CD4-positive, alpha-beta T cell treated with Interferon gamma for 1 hour (primary cell): ENCODE results near the gene BRSK1.

ENCODE experiments used
- DNase-seq: peaks from one replicate; pipeline ENCODE4 v3.0.0-alpha.2; 2020

BRSK1 gene

DNA sequence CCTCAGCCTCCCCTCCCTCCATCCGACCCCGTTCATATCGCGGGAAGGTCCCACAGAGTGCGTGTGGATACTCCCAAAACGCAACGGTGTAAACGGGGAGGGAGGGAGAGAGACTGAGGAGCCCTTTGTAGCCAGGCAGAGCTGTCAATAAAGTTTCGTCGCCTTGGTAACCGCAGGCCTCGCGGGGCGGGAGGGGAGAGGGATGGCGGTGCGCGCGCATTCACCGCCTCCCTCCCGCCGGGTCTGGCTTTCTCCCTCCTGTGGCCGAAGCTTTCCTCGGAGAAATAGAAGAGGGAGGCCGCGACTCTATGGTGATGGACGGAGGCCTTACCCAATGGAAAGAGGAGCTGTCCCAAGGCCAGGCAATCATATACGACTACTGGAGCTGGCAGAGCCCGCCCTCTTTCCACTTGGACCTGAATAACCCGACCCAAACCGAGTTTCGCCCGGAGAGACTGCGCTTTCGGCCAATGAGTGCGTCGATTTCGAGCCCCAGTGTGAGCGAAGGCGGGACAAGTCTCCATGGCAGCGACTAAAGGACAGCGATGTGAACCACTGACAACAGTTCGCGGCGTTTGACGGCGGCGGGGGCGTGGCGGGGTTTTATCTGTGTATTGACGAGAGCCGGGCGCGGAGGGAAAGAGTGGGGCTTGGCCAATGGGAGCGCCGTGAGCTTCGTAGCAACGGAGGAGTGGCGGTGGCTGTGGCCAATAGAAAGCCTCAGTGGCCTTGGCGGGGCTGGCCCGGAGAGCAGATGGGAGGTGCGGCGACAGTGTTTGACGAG lies 55.5 kb downstream of the BRSK1 start, which contains the start of gene KMT5C:
TSS of gene KMT5C (plus strand) at position 772 of the 784 bp plus-strand sequence. CDS start 2,061 bp downstream, outside the sequence.
- peak; percentile 100 for DNase-seq

DNA sequence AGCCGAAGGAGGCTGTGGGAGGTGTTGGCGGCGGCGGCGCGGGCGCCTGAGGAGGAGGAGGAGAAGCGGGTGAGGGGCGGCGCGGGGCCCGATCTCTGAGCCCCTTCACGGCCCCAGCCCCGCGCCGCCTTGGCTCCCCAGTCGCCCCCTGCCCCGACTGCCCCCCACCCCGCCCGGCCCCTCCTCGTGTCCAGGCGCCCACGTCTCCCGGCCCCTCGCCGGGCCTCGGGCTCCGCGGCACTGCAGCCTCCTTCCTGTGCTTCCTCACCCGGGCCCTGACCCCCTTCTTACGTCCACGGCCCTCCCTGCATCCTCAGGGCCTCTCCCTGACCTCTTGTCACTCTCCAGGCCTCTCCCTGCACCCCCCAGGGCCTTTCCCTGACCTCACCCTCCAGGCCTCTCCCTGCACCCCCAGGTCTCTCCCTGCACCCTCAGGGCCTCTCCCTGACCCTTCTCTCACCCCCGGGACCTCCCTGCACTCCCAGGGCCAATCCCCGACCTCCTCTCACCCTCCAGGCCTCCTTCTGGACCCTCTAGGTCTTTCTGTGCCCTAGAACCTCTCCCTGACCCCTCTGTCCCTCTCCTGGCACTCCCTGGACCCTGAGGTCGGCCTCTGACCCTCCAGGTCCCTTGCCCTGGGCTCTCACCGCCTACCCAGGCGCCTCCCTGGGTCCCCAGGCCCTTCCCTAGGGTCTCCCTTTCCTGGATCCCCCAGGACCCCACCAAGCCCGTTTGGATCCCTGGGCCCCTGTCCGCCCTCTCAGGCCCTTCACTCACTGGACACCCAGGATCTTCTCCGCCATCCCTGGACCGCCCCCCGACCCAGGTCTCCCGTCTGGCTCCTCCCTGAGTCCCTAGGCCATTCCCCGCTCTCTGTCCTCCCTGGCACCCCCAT lies 56.3 kb downstream of the BRSK1 start:
- peak; percentile 30 for DNase-seq

DNA sequence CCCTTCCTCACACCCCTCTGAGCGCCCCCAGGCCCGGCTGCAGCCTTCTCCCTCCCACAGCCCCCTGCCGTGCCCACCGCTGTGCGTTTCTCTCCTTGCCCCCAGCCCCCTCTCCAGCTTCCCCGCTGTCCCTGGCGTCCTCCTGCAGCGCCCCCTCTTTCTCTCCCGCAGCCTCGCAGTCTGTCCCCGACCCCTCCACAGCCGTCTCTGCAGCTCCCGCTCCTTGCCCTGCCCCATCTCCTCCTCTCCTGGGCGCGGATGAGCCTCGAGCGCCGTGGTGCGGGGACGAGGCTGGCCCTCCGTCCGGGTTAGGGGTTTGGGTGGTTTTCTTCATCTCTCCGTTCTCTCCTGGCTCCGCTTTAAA lies 57.0 kb downstream of the BRSK1 start:
- DNase-seq: no peak

DNA sequence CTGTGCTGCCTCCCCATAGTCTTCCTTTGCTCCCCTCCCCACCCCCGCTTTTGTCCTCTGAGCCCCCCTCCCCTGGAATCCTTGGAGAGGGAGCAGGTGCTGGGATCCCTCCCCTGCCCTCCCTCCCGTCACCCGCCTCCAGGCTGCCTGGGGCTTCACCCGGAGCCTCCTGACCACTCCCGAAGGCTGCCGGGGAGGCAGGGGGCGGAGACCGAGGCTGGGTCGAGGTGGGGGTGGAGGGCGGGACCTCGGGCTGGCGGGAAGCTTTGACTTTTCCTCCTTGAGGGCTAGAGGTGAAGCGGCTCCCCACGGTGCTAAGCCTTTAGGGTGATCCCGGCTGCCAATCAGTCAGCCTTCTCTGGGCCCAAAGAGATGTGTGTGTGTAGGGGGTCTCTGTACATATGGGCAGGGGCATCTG lies 57.4 kb downstream of the BRSK1 start:
- peak; percentile 52 for DNase-seq

DNA sequence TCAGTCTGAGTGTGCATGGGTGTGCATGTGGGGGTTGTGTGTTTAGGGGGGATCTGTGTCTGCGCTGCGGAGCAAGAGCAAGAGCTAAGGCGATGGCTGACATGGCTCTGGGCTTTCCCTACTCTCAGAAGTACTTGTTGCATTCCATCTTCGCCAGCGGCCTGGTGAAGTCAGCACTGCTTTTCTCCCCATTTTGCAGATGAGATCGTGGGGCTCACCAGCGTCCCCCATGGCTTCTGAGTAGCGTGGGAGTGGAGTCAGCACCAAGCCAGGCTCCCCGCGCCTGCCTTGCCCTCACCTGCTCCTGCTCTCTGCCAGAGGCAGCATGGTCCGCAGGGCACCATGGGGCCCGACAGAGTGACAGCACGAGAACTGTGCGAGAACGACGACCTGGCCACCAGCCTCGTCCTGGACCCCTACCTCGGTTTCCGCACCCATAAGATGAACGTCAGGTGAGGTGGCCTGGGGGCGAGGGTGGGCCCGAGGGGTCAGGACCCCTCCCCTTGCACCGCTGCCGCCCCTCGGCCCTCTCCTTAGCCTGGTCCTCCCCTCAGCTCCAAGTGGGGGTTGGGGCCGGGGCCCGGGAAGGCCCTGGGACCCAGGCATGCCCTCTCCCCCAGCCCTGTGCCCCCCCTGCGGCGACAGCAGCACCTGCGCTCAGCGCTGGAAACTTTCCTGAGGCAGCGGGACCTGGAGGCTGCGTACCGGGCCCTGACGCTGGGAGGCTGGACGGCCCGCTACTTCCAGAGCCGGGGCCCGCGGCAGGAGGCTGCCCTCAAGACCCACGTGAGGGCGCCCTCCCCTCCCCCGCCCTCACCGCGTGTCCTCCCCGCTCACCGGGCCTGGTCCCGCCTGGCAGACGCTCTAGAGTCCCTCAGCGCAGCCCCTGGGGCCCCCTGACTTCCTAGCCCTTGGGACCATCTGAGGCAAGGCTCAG lies 58.1 kb downstream of the BRSK1 start:
- DNase-seq: no peak

DNA sequence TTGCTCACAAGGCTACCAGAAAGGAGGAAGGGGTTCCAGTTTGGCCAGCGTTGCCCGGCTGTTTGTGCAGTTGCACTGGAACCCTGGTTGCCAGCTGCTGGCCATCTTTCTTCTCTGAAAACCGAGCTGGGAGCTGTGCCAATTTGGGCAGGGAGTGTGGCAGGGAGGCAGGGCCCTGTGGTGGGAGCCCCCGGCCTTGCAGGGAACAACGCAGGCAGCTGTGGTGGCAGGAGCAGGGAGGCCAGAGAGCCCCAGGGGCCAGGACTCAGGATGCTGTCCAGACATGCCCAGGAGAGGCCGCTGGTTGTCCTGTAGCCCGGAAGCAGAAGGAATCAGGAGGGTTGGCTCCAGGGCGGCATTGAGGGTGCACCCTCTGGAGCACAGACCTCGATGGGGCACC lies 60.6 kb downstream of the BRSK1 start:
- no peak for DNase-seq

DNA sequence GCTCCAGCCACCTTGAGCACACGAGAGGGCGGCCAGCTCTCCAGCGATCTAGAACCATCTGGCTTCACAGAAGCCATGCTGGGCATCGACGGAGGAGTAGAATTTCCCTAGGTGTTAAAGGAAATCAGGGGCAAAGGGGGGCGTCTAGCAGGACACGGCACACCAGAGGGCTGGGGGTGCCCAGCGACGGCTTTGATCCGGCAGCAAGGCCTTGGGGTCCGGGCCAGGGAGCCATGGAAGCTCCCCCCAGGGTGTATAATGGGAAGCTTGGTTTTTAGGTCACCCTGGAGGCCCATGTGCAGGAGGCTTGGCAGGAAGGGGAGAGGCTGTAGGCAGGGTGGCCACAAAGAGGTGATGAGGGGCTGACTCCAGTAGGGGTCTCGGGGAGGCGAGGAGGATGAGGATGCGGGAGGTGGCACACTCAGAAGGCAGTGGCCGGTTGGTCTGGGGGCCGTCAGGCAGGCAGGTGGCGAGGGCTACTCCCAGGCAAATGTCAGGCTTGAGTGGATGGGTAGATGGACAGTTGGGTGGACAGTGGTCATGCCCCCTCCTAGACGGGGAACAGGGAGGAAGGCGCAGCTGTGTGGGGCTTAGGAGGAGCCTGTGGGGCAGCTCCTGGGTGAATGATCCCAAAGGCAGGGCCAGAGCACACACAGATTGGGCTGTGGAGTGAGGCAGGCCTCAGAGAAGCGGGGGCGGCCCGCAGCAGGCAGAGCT lies 61.5 kb downstream of the BRSK1 start:
- no peak for DNase-seq

DNA sequence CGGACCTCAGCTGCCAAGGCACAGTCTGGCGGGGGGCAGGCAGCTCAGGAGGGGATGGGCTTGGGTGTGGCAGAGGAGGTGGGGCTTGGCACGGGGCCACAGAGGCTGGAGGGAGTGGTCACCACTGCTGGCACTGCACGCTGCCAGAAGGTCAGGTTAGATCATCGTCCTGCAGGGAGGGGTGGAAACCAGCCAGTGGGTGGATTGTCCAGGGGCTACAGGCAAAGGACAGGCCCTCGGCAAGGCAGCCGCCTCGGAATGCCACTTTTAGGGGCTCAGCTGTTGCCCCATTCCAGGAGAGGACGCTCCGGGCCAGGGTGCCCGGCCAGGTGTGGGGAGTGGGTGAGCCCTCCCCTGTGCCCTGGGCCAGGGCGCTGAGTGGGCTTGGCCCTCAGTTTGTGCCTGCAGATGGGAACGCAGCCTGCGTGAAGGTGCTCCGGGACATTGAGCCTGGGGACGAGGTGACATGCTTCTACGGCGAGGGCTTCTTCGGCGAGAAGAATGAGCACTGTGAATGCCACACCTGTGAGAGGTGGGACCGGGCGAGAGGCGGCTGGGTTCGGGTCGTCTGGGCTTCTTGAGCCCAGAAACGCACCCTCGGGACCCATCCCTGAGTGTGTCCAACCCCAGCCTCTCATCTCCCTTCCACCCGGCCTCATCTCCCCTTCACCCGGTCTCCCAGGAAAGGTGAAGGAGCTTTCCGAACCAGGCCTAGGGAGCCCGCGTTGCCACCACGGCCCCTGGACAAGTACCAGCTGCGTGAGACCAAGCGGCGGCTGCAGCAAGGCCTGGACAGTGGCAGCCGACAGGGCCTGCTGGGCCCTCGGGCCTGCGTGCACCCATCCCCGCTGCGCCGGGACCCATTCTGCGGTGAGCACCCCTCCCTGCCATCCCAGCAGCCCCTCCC lies 62.3 kb downstream of the BRSK1 start:
- DNase-seq: no peak

DNA sequence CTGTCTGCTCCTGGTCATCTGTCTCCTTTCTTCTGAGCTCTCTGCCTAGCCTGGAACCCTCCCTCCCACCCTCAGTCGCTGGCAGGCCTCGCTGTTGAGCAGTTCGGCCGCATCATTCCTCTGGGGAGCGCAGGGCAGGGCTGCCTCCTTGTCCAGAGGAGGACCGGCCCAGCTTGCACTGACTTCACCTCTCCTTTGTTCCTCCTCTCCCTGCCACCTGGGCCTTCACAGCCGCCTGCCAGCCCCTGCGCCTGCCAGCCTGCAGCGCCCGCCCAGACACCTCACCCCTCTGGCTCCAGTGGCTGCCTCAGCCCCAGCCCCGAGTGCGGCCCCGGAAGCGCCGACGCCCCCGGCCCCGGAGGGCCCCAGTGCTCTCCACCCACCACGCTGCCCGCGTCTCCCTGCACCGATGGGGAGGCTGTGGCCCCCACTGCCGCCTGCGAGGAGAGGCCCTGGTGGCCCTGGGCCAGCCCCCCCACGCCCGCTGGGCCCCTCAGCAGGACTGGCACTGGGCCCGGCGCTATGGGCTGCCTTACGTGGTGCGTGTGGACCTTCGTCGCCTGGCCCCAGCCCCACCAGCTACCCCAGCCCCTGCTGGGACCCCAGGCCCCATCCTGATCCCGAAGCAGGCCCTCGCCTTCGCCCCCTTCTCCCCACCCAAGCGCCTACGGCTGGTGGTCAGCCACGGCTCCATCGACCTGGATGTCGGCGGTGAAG lies 63.1 kb downstream of the BRSK1 start:
- no peak for DNase-seq

DNA sequence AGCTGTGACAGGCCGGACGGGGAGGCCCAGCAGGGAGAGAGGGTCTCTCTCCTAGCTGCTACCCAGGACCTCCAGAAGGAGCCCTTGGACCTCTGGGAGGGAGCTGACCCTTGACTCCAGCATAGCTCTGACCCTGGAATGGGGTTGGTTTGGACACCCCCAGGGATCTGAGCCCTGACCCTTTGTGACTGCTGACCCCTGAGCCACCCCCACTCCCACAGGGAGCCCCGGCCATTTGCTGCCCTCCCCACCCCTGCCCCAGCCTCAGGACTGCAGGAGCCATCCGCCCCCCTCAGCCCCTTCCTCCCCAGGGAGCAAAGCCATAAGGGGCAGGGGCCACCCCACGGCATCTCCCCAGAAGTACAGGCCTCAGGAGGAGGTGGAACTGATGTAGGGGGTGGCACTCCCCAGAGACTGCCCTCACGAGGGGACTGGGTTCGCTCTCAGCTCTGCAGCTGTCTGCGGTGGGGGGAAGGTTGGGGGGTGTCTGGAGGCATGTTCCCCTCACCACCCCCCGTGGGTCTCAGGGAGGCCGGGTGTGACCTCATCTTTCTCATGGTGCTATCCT lies 63.7 kb downstream of the BRSK1 start:
- no peak for DNase-seq

DNA sequence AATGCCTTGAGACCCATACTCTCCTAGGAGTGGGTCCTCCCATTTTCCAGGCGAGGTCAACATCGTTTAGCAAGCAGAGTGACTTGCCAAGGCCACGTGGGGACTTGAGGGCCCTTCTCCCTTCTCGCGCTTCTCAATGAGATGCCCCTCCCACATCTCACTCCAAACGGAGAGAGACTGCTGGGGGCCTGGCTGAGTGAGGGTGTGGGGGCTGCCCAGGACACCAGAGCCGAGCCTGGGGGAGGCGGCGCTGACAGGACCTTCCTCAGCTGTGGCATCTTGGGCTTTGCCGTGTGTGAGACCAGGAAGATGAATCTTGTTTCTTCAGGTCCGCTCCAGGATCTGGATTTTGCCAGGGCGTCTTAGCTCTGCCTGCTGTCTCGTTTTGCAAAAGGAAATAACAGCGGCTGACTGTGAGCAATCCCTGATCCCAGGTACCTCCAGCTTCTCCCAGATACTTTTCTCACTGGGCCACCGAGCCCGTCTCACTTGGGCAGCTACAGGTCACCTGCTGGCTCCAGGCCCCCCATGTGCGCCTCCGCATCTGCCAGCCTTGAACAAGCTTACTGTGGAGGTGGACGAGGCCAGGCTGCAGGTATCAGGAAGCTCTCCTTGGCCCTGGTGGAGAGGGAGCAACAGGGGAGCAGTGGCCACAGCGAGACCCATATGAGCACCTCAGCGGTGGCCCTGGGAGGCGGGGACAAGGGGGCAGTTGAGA lies 64.7 kb downstream of the BRSK1 start:
- DNase-seq: no peak

DNA sequence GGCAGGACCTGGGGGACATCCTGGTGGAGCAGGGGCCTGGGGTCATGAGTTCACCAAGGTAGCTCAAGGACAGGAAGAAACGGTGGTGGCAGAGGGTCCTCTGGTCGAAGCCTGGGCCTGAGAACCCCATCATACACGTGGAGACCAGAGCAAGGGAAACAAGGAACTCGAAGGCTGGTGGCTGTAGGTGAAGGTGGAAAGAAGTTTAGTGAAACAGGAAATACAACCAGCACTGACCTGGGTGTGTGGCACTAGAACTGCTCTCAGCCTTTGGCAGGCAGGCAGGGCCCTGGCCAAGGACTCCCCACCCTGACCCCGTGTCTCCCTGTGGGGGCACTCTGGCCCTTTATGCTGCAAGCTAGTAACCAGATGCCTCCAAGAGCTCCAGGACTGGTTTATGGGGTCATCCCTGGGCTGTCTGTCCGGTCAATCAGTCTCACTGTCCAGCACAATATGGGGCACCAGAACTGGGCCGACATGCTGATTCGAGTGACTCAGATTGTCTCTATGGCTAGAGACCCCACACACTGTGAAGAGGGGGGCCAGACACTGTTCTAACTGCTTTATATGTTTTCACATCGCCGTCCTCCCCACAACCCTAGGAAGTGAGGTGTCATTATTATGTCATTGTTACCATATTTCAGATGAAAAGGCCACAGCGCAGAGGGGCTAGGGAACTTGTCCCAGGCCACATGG lies 67.0 kb downstream of the BRSK1 start:
- DNase-seq: no peak

DNA sequence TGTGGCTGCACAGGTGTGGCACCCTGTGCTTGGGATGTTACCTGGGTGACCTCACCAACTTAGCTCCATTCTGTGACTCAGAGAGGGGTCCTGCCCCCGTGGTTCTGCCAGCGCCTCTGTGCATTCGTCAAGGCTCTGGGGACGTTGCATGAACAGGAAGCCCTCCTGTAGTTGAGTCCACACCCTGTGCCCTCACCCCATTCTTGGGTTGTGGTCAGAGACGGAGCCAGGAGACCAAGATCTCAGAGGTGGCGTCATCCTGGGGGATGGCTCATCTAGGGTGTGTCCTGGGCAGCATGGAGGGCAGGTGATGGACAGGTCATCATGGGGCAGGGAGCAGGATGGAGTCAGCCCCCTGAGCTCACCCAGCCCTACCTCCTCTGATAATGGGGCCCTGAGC lies 68.2 kb downstream of the BRSK1 start:
- DNase-seq: no peak

DNA sequence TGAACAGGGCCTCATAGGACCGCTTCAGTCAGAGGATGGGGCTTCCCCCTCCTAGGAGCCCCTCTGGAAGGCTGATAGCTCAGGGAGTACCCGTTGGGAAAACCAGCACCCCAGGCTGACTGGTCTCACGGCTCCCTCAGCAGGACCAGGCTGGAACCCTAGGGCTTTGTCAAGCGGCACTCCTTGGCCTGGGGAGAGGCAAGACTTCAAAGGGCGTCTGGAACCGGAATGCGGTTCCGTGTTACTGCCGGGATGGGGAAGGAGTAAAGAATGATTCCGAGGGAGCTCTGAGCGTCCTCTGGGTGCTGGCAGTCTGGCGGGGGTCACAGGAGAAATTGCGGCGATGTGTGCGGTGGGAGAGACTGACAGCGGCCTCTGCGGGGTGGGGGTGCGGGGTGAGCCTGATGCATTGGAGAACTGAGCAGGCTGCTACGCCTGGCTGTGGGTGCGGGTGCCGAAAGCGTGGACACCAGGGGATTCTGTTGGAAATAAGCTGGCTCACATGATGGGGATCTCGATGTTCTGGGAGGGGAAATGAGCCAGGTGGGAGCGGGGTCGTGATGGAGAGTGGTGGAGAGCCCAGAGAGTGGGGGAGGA lies 68.8 kb downstream of the BRSK1 start:
- DNase-seq: no peak

DNA sequence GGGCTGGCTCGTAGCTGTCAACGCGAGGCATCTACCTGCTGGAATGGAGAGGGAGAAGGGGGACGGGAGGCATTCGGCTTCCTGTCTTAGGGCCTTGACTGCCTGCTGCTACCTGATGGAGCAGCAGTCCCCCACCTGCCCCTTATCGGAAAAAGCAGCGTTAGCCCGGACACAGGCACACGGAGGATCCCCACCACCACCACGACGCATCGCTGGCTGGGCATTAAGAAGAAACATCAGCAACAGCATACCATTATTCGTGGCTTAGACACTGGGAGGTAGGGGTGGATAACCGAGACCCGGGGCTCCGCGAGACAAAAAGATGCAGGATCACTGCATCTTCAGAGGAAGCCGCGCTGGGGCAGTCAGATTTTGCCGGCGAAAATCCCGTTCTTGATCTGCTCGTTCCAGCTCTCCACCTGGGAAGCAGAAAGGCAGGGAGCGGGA lies 69.6 kb downstream of the BRSK1 start:
- DNase-seq: no peak

DNA sequence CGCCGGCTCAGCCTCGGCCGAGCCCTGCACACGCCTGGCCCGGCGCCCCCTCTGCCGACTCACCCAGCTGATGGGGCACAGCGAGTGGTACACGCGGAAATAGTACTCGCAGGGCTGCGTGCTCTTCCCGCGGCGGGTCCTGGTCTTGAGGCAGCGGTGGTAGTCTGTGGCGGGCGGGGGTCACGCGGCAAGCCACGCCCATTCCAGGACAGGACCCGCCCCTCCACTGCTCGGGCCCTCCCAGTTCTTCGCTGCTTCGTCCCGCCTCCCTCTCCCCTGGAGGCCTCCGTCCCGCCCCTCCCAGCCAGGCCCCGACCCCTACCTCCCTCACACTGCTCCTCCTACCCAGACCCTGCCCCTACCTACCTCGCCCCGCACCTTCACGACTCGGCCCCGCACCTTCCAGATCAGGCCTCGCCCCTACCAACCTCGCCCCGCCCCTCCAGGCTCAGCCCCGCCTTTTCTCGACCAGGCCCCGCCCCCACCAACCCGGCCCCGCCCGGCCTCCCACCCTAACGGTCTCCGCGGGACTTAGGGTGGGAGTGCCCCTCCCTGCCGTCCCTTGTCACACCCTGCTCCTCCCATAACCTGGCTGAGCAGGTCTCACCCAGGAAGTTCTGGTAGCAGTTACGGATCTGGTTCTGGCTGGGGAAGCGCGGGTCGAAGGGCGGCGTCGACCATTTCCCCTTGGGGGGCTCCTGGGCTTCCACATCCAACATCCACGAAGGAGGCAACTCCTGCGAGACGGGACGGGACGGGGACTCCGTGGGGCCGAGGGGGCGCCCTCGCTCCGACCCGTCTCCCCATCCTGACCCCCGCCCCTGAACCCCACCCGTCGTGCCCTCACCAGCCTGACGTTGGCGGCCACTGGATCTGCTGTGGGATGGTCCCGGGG lies 70.3 kb downstream of the BRSK1 start:
- DNase-seq: peak; percentile 77

DNA sequence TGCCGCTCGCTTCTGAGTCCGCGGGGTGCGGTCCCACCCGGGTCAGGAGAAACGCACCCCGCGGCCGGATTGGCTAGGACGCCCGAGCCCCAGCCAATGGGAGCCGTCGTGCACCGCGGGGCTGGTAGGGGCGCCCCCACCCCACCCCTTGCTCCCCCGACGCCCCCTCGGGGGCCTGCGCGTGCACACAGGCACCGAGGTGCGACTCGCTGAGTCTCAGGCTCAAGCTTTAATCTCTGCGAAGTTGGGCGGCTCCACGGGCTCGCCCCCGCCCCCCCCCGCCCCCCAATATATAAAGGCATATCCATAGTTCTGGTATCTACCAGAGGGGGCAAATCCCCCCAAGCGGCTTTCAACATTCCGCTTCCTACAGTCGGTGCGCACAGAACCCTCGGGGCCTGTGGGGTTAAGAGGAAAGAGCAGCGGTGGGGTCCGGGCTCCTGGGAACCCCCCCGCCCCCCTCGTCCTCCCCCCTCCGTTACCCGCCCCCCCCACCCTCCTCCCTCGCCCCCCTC lies 71.0 kb downstream of the BRSK1 start, which contains the start of gene COX6B2:
TSS of gene COX6B2 (minus strand) at position 22 of the 515 bp plus-strand sequence. CDS start 198 bp downstream, outside the sequence.
- DNase-seq: no peak
